ENCODE results near the gene PDE4D.

- TF ChIP-seq, protein P1, sequence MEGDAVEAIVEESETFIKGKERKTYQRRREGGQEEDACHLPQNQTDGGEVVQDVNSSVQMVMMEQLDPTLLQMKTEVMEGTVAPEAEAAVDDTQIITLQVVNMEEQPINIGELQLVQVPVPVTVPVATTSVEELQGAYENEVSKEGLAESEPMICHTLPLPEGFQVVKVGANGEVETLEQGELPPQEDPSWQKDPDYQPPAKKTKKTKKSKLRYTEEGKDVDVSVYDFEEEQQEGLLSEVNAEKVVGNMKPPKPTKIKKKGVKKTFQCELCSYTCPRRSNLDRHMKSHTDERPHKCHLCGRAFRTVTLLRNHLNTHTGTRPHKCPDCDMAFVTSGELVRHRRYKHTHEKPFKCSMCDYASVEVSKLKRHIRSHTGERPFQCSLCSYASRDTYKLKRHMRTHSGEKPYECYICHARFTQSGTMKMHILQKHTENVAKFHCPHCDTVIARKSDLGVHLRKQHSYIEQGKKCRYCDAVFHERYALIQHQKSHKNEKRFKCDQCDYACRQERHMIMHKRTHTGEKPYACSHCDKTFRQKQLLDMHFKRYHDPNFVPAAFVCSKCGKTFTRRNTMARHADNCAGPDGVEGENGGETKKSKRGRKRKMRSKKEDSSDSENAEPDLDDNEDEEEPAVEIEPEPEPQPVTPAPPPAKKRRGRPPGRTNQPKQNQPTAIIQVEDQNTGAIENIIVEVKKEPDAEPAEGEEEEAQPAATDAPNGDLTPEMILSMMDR (IDR thresholded peaks at IDR 0.05), result no peak
- no peak for TF ChIP-seq POLR2A (IDR thresholded peaks at IDR 0.05)
- TF ChIP-seq EP300 (IDR thresholded peaks at IDR 0.05), result no peak
Measured at GRCh38 chr5:59449905-59450644, 443.5 kb downstream of the PDE4D start.

All from tibial nerve (tissue), 4 donors.